Activated CD4-positive, alpha-beta T cell treated with anti-CD3 and anti-CD28 coated beads for 36 hours (primary cell): ENCODE data around the gene JAZF1. TPM values are rescaled to one million over a fixed set of nuclear protein-coding genes. Genes with fewer than 3 reads are reported as not detected.
"Not testable (repeated sequence)": the region's sequence is repeated elsewhere in the genome, so short reads cannot be mapped to it uniquely, and the experiment has no call there.

ENCODE experiments used
- ATAC-seq: fragments of 200-7000 bp; cut with Tn5 transposase; one replicate; pipeline ENCODE4 v1.10.0; 2021; ENCODE audit warnings: mild to moderate bottlenecking, moderate library complexity
- CTCF ChIA-PET: fragments of 350-600 bp; sonication (Branson Sonifier 250); formaldehyde crosslinking; loops from one replicate; lab custom pipeline; 2021; ENCODE audit warnings: antibody characterized with exemption; lab: Charles Lee
- POLR2A ChIA-PET: fragments of 350-600 bp; sonication (Branson Sonifier 250); formaldehyde crosslinking; loops from one replicate; lab custom pipeline; 2021; ENCODE audit warnings: antibody characterized with exemption, inconsistent platforms; lab: Charles Lee
- DNase-seq: peaks from one replicate; pipeline ENCODE4 v3.0.0-alpha.2; 2020
- H3K27ac Mint-ChIP-seq: one replicate; pipeline ENCODE4 v1.8.0; 2021; ENCODE audit warnings: mixed read lengths
- H3K27me3 Mint-ChIP-seq: one replicate; pipeline ENCODE4 v1.8.0; 2021; ENCODE audit warnings: mixed read lengths
- H3K36me3 Mint-ChIP-seq: one replicate; pipeline ENCODE4 v1.8.0; 2021; ENCODE audit warnings: low read depth, mixed read lengths
- H3K4me1 Mint-ChIP-seq: one replicate; pipeline ENCODE4 v1.8.0; 2021; ENCODE audit warnings: mixed read lengths
- H3K4me3 Mint-ChIP-seq: one replicate; pipeline ENCODE4 v1.8.0; 2021; ENCODE audit warnings: mild to moderate bottlenecking, moderate library complexity, mixed read lengths
- H3K9me3 Mint-ChIP-seq: one replicate; pipeline ENCODE4 v1.8.0; 2021; ENCODE audit warnings: low read depth, mixed read lengths
- intact Hi-C, 2 experiments: fragments of 100-400 bp; cut with DNase I in 1 of 2; cut with micrococcal nuclease in 1 of 2; formaldehyde crosslinking; loops; one replicate each; pipeline versions ENCODE4 v1.14.2 to v1.15.1; 2022 to 2024; cut with DNase I, micrococcal nuclease
- total RNA-seq, 2 experiments: library from RNA; stranded (reverse); gene quantifications; one replicate each; pipeline ENCODE4 v1.2.3, GENCODE V29; 2021

JAZF1 gene
- total RNA-seq, 2 experiments from 2014 or later: 5.2 to 6.9 TPM

- POLR2A ChIA-PET, intact Hi-C loops, ATAC-seq, H3K27me3 Mint-ChIP-seq, H3K9me3 Mint-ChIP-seq, H3K4me1 Mint-ChIP-seq, H3K4me3 Mint-ChIP-seq, H3K36me3 Mint-ChIP-seq, H3K27ac Mint-ChIP-seq, CTCF ChIA-PET, DNase-seq: not testable (repeated sequence)
Measured at GRCh38 chr7:27886710-27887109, 293.9 kb downstream of the JAZF1 start.

GRCh38 chr7:27885652-27886051 is 294.9 kb downstream of the JAZF1 start:
- ChIA-PET CTCF (interaction anchor here (0.6 kb wide), 1 partner anchor 23 kb away, joined by 3 read pairs; no protein-coding TSS in a partner anchor), POLR2A (no interaction called here)
- no peak for ATAC-seq
- H3K27me3 Mint-ChIP-seq: no peaks in the 10 kb centered on the region
- no peak for DNase-seq
- intact Hi-C loops: no loop called here
- no peak overlapping the region for H3K4me3 Mint-ChIP-seq
- H3K27ac Mint-ChIP-seq: no peak overlapping the region
- no peaks in the 10 kb centered on the region for H3K36me3 Mint-ChIP-seq
- no peaks in the 10 kb centered on the region for H3K9me3 Mint-ChIP-seq
- H3K4me1 Mint-ChIP-seq: no peaks in the 10 kb centered on the region

- no peak for DNase-seq
- Mint-ChIP-seq H3K9me3 (no peaks in the 10 kb centered on the region), H3K4me3 (no peak overlapping the region), H3K36me3 (no peaks in the 10 kb centered on the region), H3K27ac (no peak overlapping the region), H3K27me3 (no peaks in the 10 kb centered on the region), H3K4me1 (no peaks in the 10 kb centered on the region)
- no peak for ATAC-seq
- ChIA-PET CTCF (no interaction called here), POLR2A (no interaction called here)
- intact Hi-C loops: no loop called here
Measured at GRCh38 chr7:27883696-27884095, 296.9 kb downstream of the JAZF1 start.

GRCh38 chr7:27876756-27877155 is 303.8 kb downstream of the JAZF1 start:
- Mint-ChIP-seq H3K27ac (no peak overlapping the region), H3K4me1 (no peaks in the 10 kb centered on the region), H3K36me3 (no peaks in the 10 kb centered on the region), H3K4me3 (no peak overlapping the region), H3K9me3 (no peaks in the 10 kb centered on the region), H3K27me3 (no peaks in the 10 kb centered on the region)
- CTCF ChIA-PET: interaction anchor here (0.8 to 1.1 kb wide), 2 partner anchors 12 to 44 kb away, joined by 3 to 4 read pairs; no protein-coding TSS in a partner anchor
- ATAC-seq (no peak), DNase-seq (no peak)
- POLR2A ChIA-PET: no interaction called here
- intact Hi-C loops: no loop called here

- H3K27ac Mint-ChIP-seq: no peak overlapping the region
- DNase-seq (no peak), ATAC-seq (no peak)
Measured at GRCh38 chr7:27875832-27876231, 304.8 kb downstream of the JAZF1 start.

GRCh38 chr7:27875061-27875460 is 305.5 kb downstream of the JAZF1 start:
- DNase-seq (no peak), ATAC-seq (no peak)
- Mint-ChIP-seq H3K27ac (no peak overlapping the region), H3K27me3 (no peaks in the 10 kb centered on the region), H3K4me1 (no peaks in the 10 kb centered on the region), H3K36me3 (peaks cover 2% of the 10 kb centered on the region), H3K9me3 (no peaks in the 10 kb centered on the region), H3K4me3 (no peak overlapping the region)
- CTCF ChIA-PET: no interaction called here
- intact Hi-C loops: no loop called here
- POLR2A ChIA-PET: interaction anchor here (1.2 kb wide), 1 partner anchor 15 kb away, joined by 3 read pairs; no protein-coding TSS in a partner anchor

More at GRCh38 chr7:27875832-27876231, 304.8 kb downstream of the JAZF1 start:
- no peak overlapping the region for H3K4me3 Mint-ChIP-seq
- H3K27me3 Mint-ChIP-seq: no peaks in the 10 kb centered on the region
- H3K9me3 Mint-ChIP-seq: no peaks in the 10 kb centered on the region
- H3K36me3 Mint-ChIP-seq: no peaks in the 10 kb centered on the region
- H3K4me1 Mint-ChIP-seq: no peaks in the 10 kb centered on the region
- CTCF ChIA-PET: no interaction called here
- POLR2A ChIA-PET: interaction anchor here (1.2 kb wide), 1 partner anchor 14 kb away, joined by 3 read pairs; no protein-coding TSS in a partner anchor
- intact Hi-C loops: no loop called here

- Mint-ChIP-seq H3K4me1 (no peaks in the 10 kb centered on the region), H3K27me3 (no peaks in the 10 kb centered on the region), H3K4me3 (no peak overlapping the region), H3K27ac (no peak overlapping the region), H3K9me3 (no peaks in the 10 kb centered on the region), H3K36me3 (peaks cover 2% of the 10 kb centered on the region)
- ATAC-seq (no peak), DNase-seq (no peak)
- intact Hi-C loops: no loop called here
- ChIA-PET POLR2A (no interaction called here), CTCF (no interaction called here)
Measured at GRCh38 chr7:27873981-27874957, 306.3 kb downstream of the JAZF1 start.

- no peaks in the 10 kb centered on the region for H3K27me3 Mint-ChIP-seq
- H3K9me3 Mint-ChIP-seq: no peaks in the 10 kb centered on the region
- intact Hi-C loops: no loop called here
- H3K36me3 Mint-ChIP-seq: peaks cover 2% of the 10 kb centered on the region
- no peak overlapping the region for H3K4me3 Mint-ChIP-seq
- DNase-seq: no peak
- no peaks in the 10 kb centered on the region for H3K4me1 Mint-ChIP-seq
- ChIA-PET CTCF (interaction anchor here (0.8 kb wide), 1 partner anchor 45 kb away, joined by 3 read pairs; no protein-coding TSS in a partner anchor), POLR2A (no interaction called here)
- no peak overlapping the region for H3K27ac Mint-ChIP-seq
- ATAC-seq: no peak
Measured at GRCh38 chr7:27872356-27873275, 308.0 kb downstream of the JAZF1 start.

- H3K4me1 Mint-ChIP-seq: no peaks in the 10 kb centered on the region
- intact Hi-C loops: no loop called here
- ATAC-seq (no peak), DNase-seq (no peak)
- ChIA-PET CTCF (interaction anchor here (0.8 kb wide), 1 partner anchor 46 kb away, joined by 3 read pairs; no protein-coding TSS in a partner anchor), POLR2A (no interaction called here)
- no peaks in the 10 kb centered on the region for H3K27me3 Mint-ChIP-seq
- no peak overlapping the region for H3K4me3 Mint-ChIP-seq
- no peaks in the 10 kb centered on the region for H3K9me3 Mint-ChIP-seq
- no peak overlapping the region for H3K27ac Mint-ChIP-seq
- H3K36me3 Mint-ChIP-seq: peaks cover 2% of the 10 kb centered on the region
Measured at GRCh38 chr7:27871866-27872265, 308.7 kb downstream of the JAZF1 start.

GRCh38 chr7:27871086-27871485 is 309.5 kb downstream of the JAZF1 start:
- ChIA-PET CTCF (no interaction called here), POLR2A (no interaction called here)
- no peak overlapping the region for H3K4me3 Mint-ChIP-seq
- H3K9me3 Mint-ChIP-seq: no peaks in the 10 kb centered on the region
- no peak overlapping the region for H3K27ac Mint-ChIP-seq
- no peaks in the 10 kb centered on the region for H3K4me1 Mint-ChIP-seq
- peaks cover 2% of the 10 kb centered on the region for H3K36me3 Mint-ChIP-seq
- H3K27me3 Mint-ChIP-seq: no peaks in the 10 kb centered on the region
- no peak for DNase-seq
- no peak for ATAC-seq
- intact Hi-C loops: no loop called here

- intact Hi-C loops: no loop called here
- H3K4me3 Mint-ChIP-seq: no peak overlapping the region
Measured at GRCh38 chr7:27870595-27870994, 310.0 kb downstream of the JAZF1 start.

More at GRCh38 chr7:27870595-27870994, 310.0 kb downstream of the JAZF1 start:
- POLR2A ChIA-PET: no interaction called here
- Mint-ChIP-seq H3K9me3 (no peaks in the 10 kb centered on the region), H3K27me3 (no peaks in the 10 kb centered on the region), H3K36me3 (peaks cover 2% of the 10 kb centered on the region), H3K4me1 (no peaks in the 10 kb centered on the region), H3K27ac (no peak overlapping the region)
- no peak for ATAC-seq
- CTCF ChIA-PET: no interaction called here
- DNase-seq: no peak
